H1 (cell line): Measurements from ENCODE around the gene PDE1C. TPM values are rescaled to one million over a fixed set of nuclear protein-coding genes. Genes with fewer than 3 reads are reported as not detected.

Experiments
- CTCF ChIA-PET: fragments of 300-600 bp; sonication (Branson Sonifier 250); formaldehyde crosslinking; loops from one replicate; lab custom pipeline; 2021; ENCODE audit not compliant: partially characterized antibody; lab: Charles Lee
- POLR2A ChIA-PET: fragments of 300-600 bp; sonication (Branson Sonifier 250); formaldehyde crosslinking; loops from one replicate; lab custom pipeline; 2021; ENCODE audit warnings: inconsistent platforms; ENCODE audit not compliant: partially characterized antibody; lab: Charles Lee
- DNase-seq, 2 experiments: peaks; one replicate each; pipeline versions ENCODE4 v3.0.0 to v3.0.0-alpha.2; 2010 to 2022; ENCODE audit warnings: low spot score in 2 of 2, low read depth in 1 of 2, mixed read lengths in 1 of 2
- FAIRE-seq: peaks from 2 replicates; lab custom pipeline; 2011; peaks lifted over from hg19 to GRCh38; lab: Jason Lieb, UNC
- H2AFZ ChIP-seq: 2 replicates; pipeline ENCODE4 v1.8.1; 2012; ENCODE audit warnings: low read length, inconsistent platforms
- H2AK5ac ChIP-seq: 2 replicates; pipeline ENCODE4 v1.6.1; 2013; ENCODE audit warnings: low read depth, low read length
- H2BK120ac ChIP-seq: replicated peaks from 2 replicates; pipeline ENCODE3; 2013; ENCODE audit warnings: low read depth, low read length, inconsistent platforms
- H2BK12ac ChIP-seq: 2 replicates; pipeline ENCODE4 v1.6.1; 2013; ENCODE audit warnings: low read depth, low read length
- H2BK15ac ChIP-seq: 2 replicates; pipeline ENCODE4 v1.6.1; 2013; ENCODE audit warnings: low read length
- H2BK20ac ChIP-seq: 2 replicates; pipeline ENCODE4 v1.6.1; 2013; ENCODE audit warnings: low read length
- H2BK5ac ChIP-seq: 2 replicates; pipeline ENCODE4 v1.6.1; 2013; ENCODE audit warnings: low read depth, low read length
- H3K14ac ChIP-seq: 2 replicates; pipeline ENCODE4 v1.6.1; 2013; ENCODE audit warnings: inconsistent platforms; ENCODE audit not compliant: insufficient read length
- H3K18ac ChIP-seq: 2 replicates; pipeline ENCODE4 v1.6.1; 2013; ENCODE audit warnings: low read length; ENCODE audit errors: extremely low read depth
- H3K23ac ChIP-seq: 2 replicates; pipeline ENCODE4 v1.6.1; 2013; ENCODE audit warnings: inconsistent platforms; ENCODE audit not compliant: insufficient read length
- H3K23me2 ChIP-seq: 2 replicates; pipeline ENCODE4 v1.6.1; 2013; ENCODE audit warnings: low read depth, low read length
- H3K27ac ChIP-seq: 2 replicates; pipeline ENCODE4 v1.6.1; 2011; ENCODE audit warnings: low read depth, low read length, inconsistent platforms
- H3K27me3 ChIP-seq, 4 experiments: replicated peaks in 1 of 4; 1 replicate in 1 of 4; 2 replicates in 3 of 4; pipeline versions ENCODE4 v1.6.1 to v1.8.1; 2011 to 2013; ENCODE audit warnings: low read length in 3 of 4, mild to moderate bottlenecking in 3 of 4, inconsistent platforms in 2 of 4, mixed read lengths in 2 of 4, moderate library complexity in 1 of 4; ENCODE audit not compliant: control insufficient read depth in 3 of 4, insufficient read depth in 3 of 4; ENCODE audit errors: extremely low read depth in 1 of 4
- H3K36me3 ChIP-seq, 4 experiments: 2 replicates each; pipeline versions ENCODE4 v1.6.1 to v1.8.1; 2011 to 2013; ENCODE audit warnings: mild to moderate bottlenecking in 4 of 4, low read length in 3 of 4, moderate library complexity in 2 of 4, control low read depth in 1 of 4, inconsistent platforms in 1 of 4; ENCODE audit not compliant: insufficient read depth in 4 of 4, control insufficient read depth in 2 of 4
- H3K4ac ChIP-seq: replicated peaks from 2 replicates; pipeline ENCODE3; 2013; ENCODE audit warnings: low read length, low read depth, mixed read lengths, inconsistent platforms; ENCODE audit not compliant: insufficient read length
- H3K4me1 ChIP-seq, 4 experiments: replicated peaks in 1 of 4; 1 replicate in 1 of 4; 2 replicates in 3 of 4; pipeline versions ENCODE4 v1.6.1 to v1.8.1; 2011 to 2013; ENCODE audit warnings: low read length in 3 of 4, inconsistent platforms in 2 of 4, mixed read lengths in 1 of 4; ENCODE audit not compliant: insufficient read depth in 4 of 4, control insufficient read depth in 3 of 4
- H3K4me2 ChIP-seq, 2 experiments: 2 replicates each; pipeline versions ENCODE4 v1.6.1 to v1.8.1; 2011 to 2013; ENCODE audit warnings: low read depth in 2 of 2, low read length in 2 of 2, control low read depth in 1 of 2, inconsistent platforms in 1 of 2, mild to moderate bottlenecking in 1 of 2; ENCODE audit not compliant: insufficient read depth in 1 of 2
- H3K4me3 ChIP-seq, 4 experiments: fragments of 200-600, 300-600 bp in 1 of 4; sonication (generic), shearing (Covaris generic), sonication (Bioruptor Twin) in 1 of 4; 2 replicates each; pipeline versions ENCODE4 v1.5.1 to v1.8.1; 2011 to 2016; ENCODE audit warnings: low read length in 4 of 4, low read depth in 3 of 4, control low read depth in 2 of 4, inconsistent platforms in 2 of 4, mild to moderate bottlenecking in 2 of 4, mixed read lengths in 1 of 4, moderate library complexity in 1 of 4; ENCODE audit not compliant: insufficient read depth in 2 of 4; ENCODE audit errors: extremely low read depth in 1 of 4
- H3K56ac ChIP-seq: replicated peaks from 2 replicates; pipeline ENCODE3; 2013; ENCODE audit warnings: low read depth, mild to moderate bottlenecking, mixed read lengths, low read length, inconsistent platforms; ENCODE audit not compliant: insufficient read length
- H3K79me1 ChIP-seq: 2 replicates; pipeline ENCODE4 v1.6.1; 2013; ENCODE audit warnings: low read depth, low read length, control low read depth
- H3K79me2 ChIP-seq, 2 experiments: 2 replicates each; pipeline versions ENCODE4 v1.6.1 to v1.8.1; 2012 to 2013; ENCODE audit warnings: low read length in 2 of 2, mild to moderate bottlenecking in 2 of 2, inconsistent platforms in 1 of 2; ENCODE audit not compliant: insufficient read depth in 2 of 2, control insufficient read depth in 1 of 2
- H3K9ac ChIP-seq, 4 experiments: replicated peaks in 1 of 4; 1 replicate in 1 of 4; 2 replicates in 3 of 4; pipeline versions ENCODE4 v1.6.1 to v1.8.1; 2011 to 2013; ENCODE audit warnings: low read depth in 3 of 4, low read length in 3 of 4, control low read depth in 2 of 4, mild to moderate bottlenecking in 2 of 4, moderate library complexity in 2 of 4, inconsistent platforms in 1 of 4; ENCODE audit errors: extremely low read depth in 1 of 4
- H3K9me3 ChIP-seq, 2 experiments: 2 replicates each; pipeline versions ENCODE4 v1.6.1 to v1.8.1; 2012 to 2013; ENCODE audit warnings: mild to moderate bottlenecking in 2 of 2, moderate library complexity in 2 of 2, control low read depth in 1 of 2, inconsistent platforms in 1 of 2, low read depth in 1 of 2, low read length in 1 of 2, mixed read lengths in 1 of 2; ENCODE audit not compliant: insufficient read depth in 2 of 2
- H4K20me1 ChIP-seq, 2 experiments: replicated peaks in 1 of 2; 2 replicates each; pipeline versions ENCODE3 to v1.8.1; 2011 to 2013; ENCODE audit warnings: inconsistent platforms in 2 of 2, low read length in 2 of 2, mild to moderate bottlenecking in 1 of 2; ENCODE audit not compliant: insufficient read depth in 2 of 2, control insufficient read depth in 1 of 2
- H4K5ac ChIP-seq: 2 replicates; pipeline ENCODE4 v1.6.1; 2013; ENCODE audit warnings: low read length, low read depth, mixed read lengths, inconsistent platforms; ENCODE audit not compliant: insufficient read length
- H4K8ac ChIP-seq: 2 replicates; pipeline ENCODE4 v1.8.0; 2013; ENCODE audit warnings: mild to moderate bottlenecking, moderate library complexity, low read length, inconsistent platforms; ENCODE audit not compliant: insufficient read depth; ENCODE audit errors: extremely low read depth
- H4K91ac ChIP-seq: replicated peaks from 2 replicates; pipeline ENCODE3; 2013; ENCODE audit warnings: low read length, mixed read lengths, inconsistent platforms; ENCODE audit not compliant: insufficient read length
- CEBPB ChIP-seq: IDR thresholded peaks from 2 replicates; pipeline ENCODE4 v1.6.1; 2012; ENCODE audit warnings: low read depth, low read length
- CTBP2 ChIP-seq: IDR thresholded peaks from 2 replicates; pipeline ENCODE4 v1.7.0; 2011; ENCODE audit warnings: borderline replicate concordance, mild to moderate bottlenecking, moderate library complexity, mixed read lengths, low read length; ENCODE audit not compliant: insufficient read depth, insufficient read length
- EZH2 ChIP-seq: fragments of 200-600 bp; sonication (generic); IDR thresholded peaks from 2 replicates; pipeline ENCODE4 v1.7.1; 2012; ENCODE audit warnings: low read depth, mild to moderate bottlenecking, moderate library complexity, low read length, inconsistent platforms; ENCODE audit not compliant: severe bottlenecking
- POLR2AphosphoS5 ChIP-seq: IDR thresholded peaks from 2 replicates; pipeline ENCODE4 v1.6.1; 2011; ENCODE audit warnings: low read depth, low read length
- RFX5 ChIP-seq: IDR thresholded peaks from 2 replicates; pipeline ENCODE4 v1.6.1; 2011; ENCODE audit warnings: low read depth, low read length, improper control_type of control experiment, borderline replicate concordance
- SAP30 ChIP-seq: fragments of 300-600 bp; sonication (generic); IDR thresholded peaks from 2 replicates; pipeline ENCODE4 v1.7.1; 2012; ENCODE audit warnings: low read length, moderate library complexity, mild to moderate bottlenecking, inconsistent platforms; ENCODE audit not compliant: insufficient read depth, insufficient replicate concordance
- SP2 ChIP-seq: IDR thresholded peaks from 2 replicates; pipeline ENCODE4 v1.6.1; 2012; ENCODE audit warnings: mild to moderate bottlenecking, low read length, inconsistent platforms
- SUZ12 ChIP-seq: fragments of 200-600 bp; sonication (generic); IDR thresholded peaks from 2 replicates; pipeline ENCODE4 v1.6.1; 2012; ENCODE audit warnings: mild to moderate bottlenecking, inconsistent platforms, low read length, moderate library complexity, mixed read lengths
- WGBS, 2 experiments: shearing (Covaris generic) in 1 of 2; methylation state at CpG; one replicate each; pipeline versions ENCODE4 v1.1.6 to v1.1.7; 2013 to 2015; ENCODE audit warnings: low lambda C conversion rate in 2 of 2, mixed read lengths in 2 of 2, inconsistent platforms in 1 of 2, low coverage in 1 of 2, missing lambda C conversion rate in 1 of 2; ENCODE audit not compliant: insufficient replicate concordance in 2 of 2, insufficient coverage in 1 of 2, insufficient read length in 1 of 2; ENCODE audit errors: extremely low coverage in 1 of 2, missing lambda C conversion rate in 1 of 2; 5-methylcytosine and 5-hydroxymethylcytosine counted together
- polyA plus RNA-seq, 7 experiments: library from polyadenylated mRNA; depleted of rRNA in 3 of 7; stranded (reverse) in 5 of 7; unstranded in 2 of 7; fragments of >200 nt in 5 of 7; fragments of 200-250 nt in 2 of 7; gene quantifications; 1 replicate in 5 of 7; 2 replicates in 1 of 7; 4 replicates in 1 of 7; pipeline versions ENCODE4 v1.2.1 to v1.2.3, GENCODE V29; 2011 to 2013; ENCODE audit warnings: missing spikeins in 2 of 7, mixed read lengths in 2 of 7
- total RNA-seq: library from RNA; stranded (reverse); fragmentation: NEBNext Ultra II Directional; extraction: Animal tissue kit (Norgen Biotek cat#: 25700); gene quantifications from 2 replicates; pipeline ENCODE4 v1.2.1, GENCODE V29; 2021
- TF ChIP-seq, protein P1 (sequence below): IDR thresholded peaks from 2 replicates; pipeline ENCODE4 v1.6.1; 2012; ENCODE audit warnings: inconsistent platforms
- TF ChIP-seq, protein P2 (sequence below): IDR thresholded peaks from 2 replicates; pipeline ENCODE4 v1.6.1; 2011; ENCODE audit warnings: low read depth, mild to moderate bottlenecking, low read length; ENCODE audit not compliant: insufficient read depth

PDE1C gene
- total and polyA plus RNA-seq, 2 of the 8 experiments (the other 6 are each of a cell fraction or from before 2014, with no cell fraction given): 0.11 to 1.1 TPM

DNA sequence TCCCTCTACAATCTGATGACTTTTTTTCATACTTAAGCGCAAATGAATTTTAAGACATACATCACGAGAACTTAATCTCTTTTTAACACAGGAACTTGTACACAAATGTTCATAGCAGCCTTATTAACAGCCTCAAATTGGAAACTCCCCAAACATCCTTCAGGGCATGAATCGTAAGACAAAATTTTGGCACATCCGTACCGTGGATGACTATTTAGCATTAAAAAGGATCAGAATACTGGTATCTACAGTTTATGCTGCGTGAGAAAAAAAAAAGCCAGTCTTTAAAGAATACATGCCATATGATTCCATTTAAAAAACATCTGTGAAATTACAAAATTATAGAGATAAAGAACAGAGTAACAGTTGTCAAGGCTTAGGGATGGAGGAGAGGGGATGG, 46.8 kb downstream of the PDE1C start:
- no peak overlapping the region for H3K4ac ChIP-seq
- H2BK5ac ChIP-seq: no peak overlapping the region
- ChIA-PET CTCF (no interaction called here), POLR2A (no interaction called here)
- H3K18ac ChIP-seq: no peak overlapping the region
- WGBS, 2 experiments: 92% methylated on average over 6 of the region's 6 CpGs; no CpG with 5 or more reads in 1 of the 2 experiments
- H3K4me3 ChIP-seq: no peak overlapping the region
- DNase-seq: no peak
- H3K79me2 ChIP-seq: no peaks in the 10 kb centered on the region
- H2BK20ac ChIP-seq: no peak overlapping the region
- H3K14ac ChIP-seq: no peak overlapping the region
- H3K4me1 ChIP-seq: no peaks in the 10 kb centered on the region
- no peak overlapping the region for H3K4me2 ChIP-seq
- no peak overlapping the region for H3K23ac ChIP-seq
- no peak overlapping the region for H2AFZ ChIP-seq
- no peaks in the 10 kb centered on the region for H3K36me3 ChIP-seq
- no peaks in the 10 kb centered on the region for H4K20me1 ChIP-seq
- no peaks in the 10 kb centered on the region for H3K23me2 ChIP-seq
- no peak overlapping the region for H2BK15ac ChIP-seq
- H4K8ac ChIP-seq: no peak overlapping the region
- H3K27me3 ChIP-seq: no peaks in the 10 kb centered on the region
- TF ChIP-seq POLR2AphosphoS5 (no peak), RFX5 (no peak), CEBPB (no peak), SP2 (no peak), SAP30 (no peak), CTBP2 (no peak), SUZ12 (no peak), EZH2 (no peak)
- TF ChIP-seq, protein P1, sequence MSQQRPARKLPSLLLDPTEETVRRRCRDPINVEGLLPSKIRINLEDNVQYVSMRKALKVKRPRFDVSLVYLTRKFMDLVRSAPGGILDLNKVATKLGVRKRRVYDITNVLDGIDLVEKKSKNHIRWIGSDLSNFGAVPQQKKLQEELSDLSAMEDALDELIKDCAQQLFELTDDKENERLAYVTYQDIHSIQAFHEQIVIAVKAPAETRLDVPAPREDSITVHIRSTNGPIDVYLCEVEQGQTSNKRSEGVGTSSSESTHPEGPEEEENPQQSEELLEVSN: no peak
- TF ChIP-seq, protein P2, sequence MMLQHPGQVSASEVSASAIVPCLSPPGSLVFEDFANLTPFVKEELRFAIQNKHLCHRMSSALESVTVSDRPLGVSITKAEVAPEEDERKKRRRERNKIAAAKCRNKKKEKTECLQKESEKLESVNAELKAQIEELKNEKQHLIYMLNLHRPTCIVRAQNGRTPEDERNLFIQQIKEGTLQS: no peak
- H3K9ac ChIP-seq: no peak overlapping the region
- H2BK12ac ChIP-seq: no peak overlapping the region
- no peak for FAIRE-seq
- H3K56ac ChIP-seq: no peak overlapping the region
- H2AK5ac ChIP-seq: no peak overlapping the region
- no peaks in the 10 kb centered on the region for H3K79me1 ChIP-seq
- no peak overlapping the region for H3K27ac ChIP-seq
- no peak overlapping the region for H4K5ac ChIP-seq
- no peaks in the 10 kb centered on the region for H3K9me3 ChIP-seq
- H4K91ac ChIP-seq: no peak overlapping the region
- H2BK120ac ChIP-seq: no peak overlapping the region
